K562 (cell line): ENCODE data around the gene PCLAF. TPM values are rescaled to one million over a fixed set of nuclear protein-coding genes. Genes with fewer than 3 reads are reported as not detected.
"Not testable (repeated sequence)": the region's sequence is repeated elsewhere in the genome, so short reads cannot be mapped to it uniquely, and the experiment has no call there.

Experiments
- ATAC-seq: fragments of 200-7000 bp; cut with Tn5 transposase; 3 replicates; pipeline ENCODE4 v1.9.1; 2020; ENCODE audit warnings: moderate library complexity
- BruUV-seq: library from RNA; stranded (reverse); fragments of 400-500 nt; replicated peaks from 2 replicates; lab custom pipeline; 2021; lab: Mats Ljungman, UMichigan
- CTCF ChIA-PET: fragments of 300-600 bp; formaldehyde crosslinking; extraction: SDS; loops from one replicate; lab custom pipeline; 2021; ENCODE audit warnings: low intra/inter-chr PET ratio; lab: Yijun Ruan, JAX
- POLR2A ChIA-PET: fragments of 300-600, 350-650 bp; sonication (Branson Sonifier 250); formaldehyde crosslinking; extraction: SDS; loops from one replicate; lab custom pipeline; 2021; ENCODE audit warnings: antibody characterized with exemption, inconsistent platforms; lab: Yijun Ruan, JAX
- DNase-seq, 4 experiments: peaks; one replicate each; pipeline versions ENCODE4 v3.0.0 to v3.0.0-alpha.2; 2011 to 2018; ENCODE audit warnings: low spot score in 3 of 4, mixed read lengths in 3 of 4; ENCODE audit errors: extremely low read depth in 1 of 4
- FAIRE-seq: peaks from 2 replicates; lab custom pipeline; 2011; peaks lifted over from hg19 to GRCh38; lab: Jason Lieb, UNC
- H2AFZ ChIP-seq: 2 replicates; pipeline ENCODE4 v1.6.0; 2011; ENCODE audit warnings: low read depth, low read length, control low read depth, inconsistent platforms
- H3K27ac ChIP-seq: fragments of 200-600 bp; 3 replicates; pipeline ENCODE4 v1.8.0; 2011; ENCODE audit warnings: low read depth, mild to moderate bottlenecking, control low read depth, inconsistent platforms, low read length, moderate library complexity, mixed read lengths; ENCODE audit errors: extremely low read depth
- H3K27me3 ChIP-seq, 2 experiments: fragments of 300-600 bp in 1 of 2; 2 replicates in 1 of 2; 3 replicates in 1 of 2; pipeline versions ENCODE4 v1.6.0 to v1.8.0; 2011; ENCODE audit warnings: inconsistent platforms in 2 of 2, low read length in 2 of 2, mild to moderate bottlenecking in 1 of 2, mixed read lengths in 1 of 2, moderate library complexity in 1 of 2; ENCODE audit not compliant: control insufficient read depth in 2 of 2, insufficient read depth in 2 of 2
- H3K36me3 ChIP-seq: fragments of 300-600 bp; 3 replicates; pipeline ENCODE4 v1.8.0; 2011; ENCODE audit warnings: mild to moderate bottlenecking, low read length, inconsistent platforms; ENCODE audit not compliant: control insufficient read depth, insufficient read depth
- H3K4me1 ChIP-seq, 2 experiments: fragments of 200-600 bp in 1 of 2; replicated peaks in 1 of 2; 2 replicates in 1 of 2; 3 replicates in 1 of 2; pipeline versions ENCODE4 v1.5.1 to v1.8.0; 2011; ENCODE audit warnings: inconsistent platforms in 2 of 2, low read length in 2 of 2, mild to moderate bottlenecking in 1 of 2, mixed read lengths in 1 of 2, moderate library complexity in 1 of 2; ENCODE audit not compliant: control insufficient read depth in 2 of 2, insufficient read depth in 2 of 2
- H3K4me2 ChIP-seq: 2 replicates; pipeline ENCODE4 v1.6.1; 2011; ENCODE audit warnings: low read length, control low read depth, inconsistent platforms, mixed read lengths; ENCODE audit not compliant: insufficient read depth
- H3K4me3 ChIP-seq: fragments of 200-600 bp; sonication (generic), shearing (Covaris generic); 2 replicates; pipeline ENCODE4 v1.5.1; 2016; ENCODE audit warnings: control low read depth, inconsistent platforms
- H3K79me2 ChIP-seq: fragments of 200-600 bp; 3 replicates; pipeline ENCODE4 v1.8.0; 2011; ENCODE audit warnings: low read length, inconsistent platforms; ENCODE audit not compliant: control insufficient read depth, insufficient read depth
- H3K9ac ChIP-seq, 2 experiments: 2 replicates each; pipeline versions ENCODE4 v1.6.0 to v1.6.1; 2011; ENCODE audit warnings: low read depth in 2 of 2, low read length in 2 of 2, control low read depth in 1 of 2, inconsistent platforms in 1 of 2, mild to moderate bottlenecking in 1 of 2, mixed read lengths in 1 of 2; ENCODE audit not compliant: insufficient read depth in 1 of 2
- H3K9me1 ChIP-seq: one replicate; pipeline ENCODE4 v1.6.0; 2011; ENCODE audit warnings: inconsistent platforms, mild to moderate bottlenecking, low read length, moderate library complexity; ENCODE audit not compliant: control insufficient read depth, insufficient read depth
- H3K9me3 ChIP-seq: replicated peaks from 2 replicates; pipeline ENCODE4 v1.5.1; 2011; ENCODE audit warnings: low read depth, low read length, inconsistent platforms; ENCODE audit not compliant: control insufficient read depth, insufficient read depth
- H4K20me1 ChIP-seq: replicated peaks from 2 replicates; pipeline ENCODE4 v1.6.1; 2011; ENCODE audit warnings: low read length, inconsistent platforms, mixed read lengths; ENCODE audit not compliant: control insufficient read depth, insufficient read depth
- ELF1 ChIP-seq: fragments of 200-800 bp; sonication (Bioruptor generic); IDR thresholded peaks from 2 replicates; pipeline ENCODE4 v1.6.1; 2016; ENCODE audit warnings: missing genetic modification characterization, missing compliant biosample characterization
- FOXK2 ChIP-seq, 2 experiments: fragments of 450-650 bp; IDR thresholded peaks in 1 of 2; conservative IDR thresholded peaks in 1 of 2; 2 replicates each; pipeline ENCODE4 v1.6.1; 2016; ENCODE audit warnings: low read depth in 2 of 2, mild to moderate bottlenecking in 1 of 2
- HMGXB4 ChIP-seq: sonication (generic); formaldehyde crosslinking; IDR thresholded peaks from 2 replicates; pipeline ENCODE4 v1.8.1; 2023; ENCODE audit warnings: mild to moderate bottlenecking, missing genetic modification reagents
- POLR2A ChIP-seq: fragments of 450-650 bp; conservative IDR thresholded peaks from 2 replicates; pipeline ENCODE4 v1.6.1; 2016
- ZNF324 ChIP-seq: fragments of 250-450 bp; sonication (Bioruptor Pico); IDR thresholded peaks from 2 replicates; pipeline ENCODE4 v1.4.0; 2020; ENCODE audit warnings: mild to moderate bottlenecking
- WGBS: fragments of 100-300 bp; shearing (Covaris generic); methylation state at CpG from one replicate; pipeline ENCODE4 v1.1.6; 2016; ENCODE audit warnings: low coverage, mixed read lengths; ENCODE audit not compliant: insufficient coverage; ENCODE audit errors: missing lambda C conversion rate; 5-methylcytosine and 5-hydroxymethylcytosine counted together
- in situ Hi-C: fragments of 300-500 bp; cut with MboI; formaldehyde crosslinking; loops from 4 replicates; pipeline ENCODE4 v1.15.0; 2018; ENCODE audit warnings: inconsistent platforms, mixed read lengths
- intact Hi-C: fragments of 100-400 bp; cut with micrococcal nuclease; formaldehyde crosslinking; loops from 2 replicates; pipeline ENCODE4 v1.14.2; 2022
- polyA plus RNA-seq, 8 experiments: library from polyadenylated mRNA; depleted of rRNA in 4 of 8; stranded (reverse) in 5 of 8; unstranded in 3 of 8; fragments of >200 nt; fragmentation: Nextera tagmentation in 2 of 8; fragmentation: Illumina TruSeq in 1 of 8; extraction: Ambion mirVana in 2 of 8; extraction: Trizol in 1 of 8; gene quantifications; 2 replicates each; pipeline versions ENCODE4 v1.2.1 to v1.2.3, GENCODE V29; 2011 to 2014; ENCODE audit warnings: inconsistent platforms in 1 of 8, missing spikeins in 1 of 8
- total RNA-seq, 7 experiments: library from RNA; depleted of rRNA in 6 of 7; stranded (reverse); fragments of >200 nt in 6 of 7; fragmentation: Illumina TruSeq in 2 of 7; extraction: Trizol in 2 of 7; gene quantifications; 2 replicates each; pipeline versions ENCODE4 v1.2.1 to v1.2.3, GENCODE V29; 2011 to 2021; ENCODE audit warnings: low replicate concordance in 1 of 7
- TF ChIP-seq, protein P1 (sequence below): fragments of 450-650 bp; conservative IDR thresholded peaks from 2 replicates; pipeline ENCODE4 v1.6.1; 2016; ENCODE audit warnings: missing genetic modification characterization, low read depth, mild to moderate bottlenecking, missing compliant biosample characterization, moderate library complexity

The PCLAF gene
- total and polyA plus RNA-seq, 9 of the 15 experiments (the other 6 are each of a cell fraction or from before 2014, with no cell fraction given) = 112 to 881 (median 360) TPM

DNA sequence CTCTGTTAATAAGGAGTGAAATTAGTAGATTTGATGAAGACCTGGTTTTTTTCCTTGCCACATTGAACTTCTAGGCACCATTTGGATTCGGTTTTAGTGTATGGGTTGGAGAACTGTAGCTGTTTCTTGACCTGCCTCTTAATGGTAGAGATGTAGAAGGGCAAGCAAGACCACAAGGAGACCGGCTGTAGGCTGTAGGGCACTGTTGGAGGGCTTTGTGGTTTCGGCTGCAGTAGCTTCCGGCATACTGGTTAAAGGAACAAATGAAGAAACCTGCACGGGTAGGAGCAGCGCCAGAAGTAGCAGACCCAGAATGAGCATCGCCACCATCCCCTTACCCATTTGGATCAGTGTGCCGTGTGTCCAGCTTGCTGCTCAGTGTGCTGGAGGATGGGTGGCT lies 7.9 kb downstream of the PCLAF start (continued):
- TF ChIP-seq HMGXB4 (CRISPR knock-in tag) = no peak
- TF ChIP-seq FOXK2 (conservative IDR thresholded peaks at IDR 0.05 in 1 of 2, IDR thresholded peaks at IDR 0.05 in 1 of 2; ENCODE audit: low read depth in 2 of 2) = no peak
- TF ChIP-seq, protein P1, sequence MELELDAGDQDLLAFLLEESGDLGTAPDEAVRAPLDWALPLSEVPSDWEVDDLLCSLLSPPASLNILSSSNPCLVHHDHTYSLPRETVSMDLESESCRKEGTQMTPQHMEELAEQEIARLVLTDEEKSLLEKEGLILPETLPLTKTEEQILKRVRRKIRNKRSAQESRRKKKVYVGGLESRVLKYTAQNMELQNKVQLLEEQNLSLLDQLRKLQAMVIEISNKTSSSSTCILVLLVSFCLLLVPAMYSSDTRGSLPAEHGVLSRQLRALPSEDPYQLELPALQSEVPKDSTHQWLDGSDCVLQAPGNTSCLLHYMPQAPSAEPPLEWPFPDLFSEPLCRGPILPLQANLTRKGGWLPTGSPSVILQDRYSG (tag) = no peak
- no peak for TF ChIP-seq ELF1
- no peak for TF ChIP-seq ZNF324

DNA sequence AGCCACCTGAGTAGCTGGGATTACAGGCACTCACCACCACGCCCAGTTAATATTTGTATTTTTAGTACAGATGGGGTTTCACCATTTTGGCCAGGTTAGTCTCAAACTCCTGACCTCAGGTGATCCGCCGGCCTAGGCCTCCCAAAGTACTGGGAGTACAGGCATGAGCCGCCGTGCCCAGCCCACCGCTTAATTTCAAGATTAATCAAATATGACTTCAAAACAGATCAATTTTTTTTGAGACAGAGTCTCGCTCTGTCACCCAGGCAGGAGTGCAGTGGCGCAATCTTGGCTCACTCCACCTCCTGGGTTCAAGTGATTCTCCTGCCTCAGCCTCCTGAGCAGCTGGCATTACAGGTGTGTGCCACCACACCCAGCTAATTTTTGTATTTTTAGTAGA lies 9.9 kb downstream of the PCLAF start:
- 100% methylated on average over 6 of the region's 8 CpGs for WGBS

More for the DNA sequence above, 9.9 kb downstream of the PCLAF start:
- 0 out of 2 replicates have a peak, but pooled peaks have one; percentile 16 for TF ChIP-seq POLR2A
- H3K9ac ChIP-seq, BruUV-seq, H4K20me1 ChIP-seq, H3K4me2 ChIP-seq, CTCF ChIA-PET, H3K4me3 ChIP-seq, H3K9me1 ChIP-seq, H2AFZ ChIP-seq, FAIRE-seq, H3K9me3 ChIP-seq, ATAC-seq, H3K4me1 ChIP-seq, in situ Hi-C loops, H3K27ac ChIP-seq, intact Hi-C loops, H3K27me3 ChIP-seq, DNase-seq: not testable (repeated sequence)
- peaks cover 76% of the 10 kb centered on the region for H3K36me3 ChIP-seq
- POLR2A ChIA-PET = interaction anchor here (1.0 to 4.0 kb wide), 2 partner anchors 9 kb away, joined by 3 to 29 read pairs; partner anchors contain the start of gene PCLAF
- peaks cover 27% of the 10 kb centered on the region; the same call in 2 of the 3 replicates for H3K79me2 ChIP-seq
